ENCODE results near the gene TOMM34.

DNA sequence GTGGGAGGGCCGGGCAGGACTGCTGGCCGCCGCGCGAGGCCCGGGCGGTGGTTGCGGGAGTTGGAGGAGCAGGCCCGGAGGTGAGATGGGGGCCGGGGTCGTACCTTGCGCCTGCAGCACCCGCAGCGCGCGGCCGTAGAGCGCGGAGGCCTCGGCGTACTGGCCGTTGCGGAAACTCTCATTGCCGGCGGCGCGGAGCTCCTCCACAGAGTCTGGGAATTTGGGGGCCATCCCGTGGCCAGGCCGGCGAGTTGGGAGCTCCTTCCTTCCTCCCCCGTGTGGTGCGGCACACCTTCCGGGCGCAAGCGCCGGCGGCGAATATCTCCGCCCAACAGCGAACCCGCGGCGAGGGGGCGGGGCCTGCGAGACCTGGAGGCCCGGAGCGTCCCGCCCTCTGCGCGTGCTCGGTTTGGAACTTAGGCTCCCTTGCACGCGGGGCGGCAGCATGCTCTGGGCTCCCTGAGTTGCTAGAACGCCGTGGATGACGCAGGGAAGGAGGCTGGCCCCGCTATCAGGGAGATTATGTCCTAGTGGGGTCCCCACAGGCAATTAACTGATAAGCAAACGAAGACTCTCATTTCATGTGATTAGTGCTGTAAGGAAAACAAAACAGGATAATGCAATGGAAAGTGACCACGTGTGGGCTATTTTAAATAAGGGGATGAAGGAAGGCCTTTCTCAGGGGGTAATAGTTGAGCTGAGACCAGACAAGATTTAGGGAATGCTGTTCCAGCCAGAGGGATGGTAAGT lies at the start of gene TOMM34:
- TF ChIP-seq, protein P1, sequence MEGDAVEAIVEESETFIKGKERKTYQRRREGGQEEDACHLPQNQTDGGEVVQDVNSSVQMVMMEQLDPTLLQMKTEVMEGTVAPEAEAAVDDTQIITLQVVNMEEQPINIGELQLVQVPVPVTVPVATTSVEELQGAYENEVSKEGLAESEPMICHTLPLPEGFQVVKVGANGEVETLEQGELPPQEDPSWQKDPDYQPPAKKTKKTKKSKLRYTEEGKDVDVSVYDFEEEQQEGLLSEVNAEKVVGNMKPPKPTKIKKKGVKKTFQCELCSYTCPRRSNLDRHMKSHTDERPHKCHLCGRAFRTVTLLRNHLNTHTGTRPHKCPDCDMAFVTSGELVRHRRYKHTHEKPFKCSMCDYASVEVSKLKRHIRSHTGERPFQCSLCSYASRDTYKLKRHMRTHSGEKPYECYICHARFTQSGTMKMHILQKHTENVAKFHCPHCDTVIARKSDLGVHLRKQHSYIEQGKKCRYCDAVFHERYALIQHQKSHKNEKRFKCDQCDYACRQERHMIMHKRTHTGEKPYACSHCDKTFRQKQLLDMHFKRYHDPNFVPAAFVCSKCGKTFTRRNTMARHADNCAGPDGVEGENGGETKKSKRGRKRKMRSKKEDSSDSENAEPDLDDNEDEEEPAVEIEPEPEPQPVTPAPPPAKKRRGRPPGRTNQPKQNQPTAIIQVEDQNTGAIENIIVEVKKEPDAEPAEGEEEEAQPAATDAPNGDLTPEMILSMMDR (IDR thresholded peaks at IDR 0.05): peak in 2 of 6 experiments; percentile 11 to 36
- peak; percentile 70 to 91 for TF ChIP-seq POLR2AphosphoS5 (IDR thresholded peaks at IDR 0.05)
- TF ChIP-seq EP300 (IDR thresholded peaks at IDR 0.05): no peak

All from upper lobe of left lung (tissue), 4 donors.